RWPE1 (cell line): ENCODE data around the gene C10orf105.

Experiments used
- CTCF ChIA-PET: fragments of 350-600 bp; sonication (Branson Sonifier 250); formaldehyde crosslinking; extraction: SDS; loops from one replicate; lab custom pipeline; 2021; lab: Yijun Ruan, JAX
- POLR2A ChIA-PET: fragments of 400-600 bp; formaldehyde crosslinking; extraction: SDS; loops from one replicate; lab custom pipeline; 2020; ENCODE audit warnings: antibody characterized with exemption; ENCODE audit not compliant: low non-redundant PET; lab: Yijun Ruan, JAX
- DNase-seq: peaks from one replicate; pipeline ENCODE4 v3.0.0; 2012; ENCODE audit warnings: low spot score
- H3K27ac ChIP-seq: fragments of 450-650 bp; 2 replicates; pipeline ENCODE4 v1.5.1; 2017
- CTCF ChIP-seq: fragments of 450-650 bp; conservative IDR thresholded peaks from 2 replicates; pipeline ENCODE4 v1.5.1; 2017; ENCODE audit warnings: low read depth, mild to moderate bottlenecking

The C10orf105 gene

GRCh38 chr10:71671994-71672946 lies 47.3 kb downstream of the C10orf105 start:
- ChIA-PET POLR2A (no interaction called here), CTCF (interaction anchor here (0.6 kb wide), 1 partner anchor 52 kb away, joined by 3 read pairs; no protein-coding TSS in a partner anchor)
- DNase-seq, result no peak
- H3K27ac ChIP-seq, result no peak overlapping the region
- TF ChIP-seq CTCF, result no peak

- H3K27ac ChIP-seq, result no peak overlapping the region
- TF ChIP-seq CTCF, result no peak
- DNase-seq, result no peak
- CTCF ChIA-PET, result no interaction called here
- POLR2A ChIA-PET, result no interaction called here
These were observed 52.2 kb downstream of the C10orf105 start for GRCh38 chr10:71667387-71667752.

GRCh38 chr10:71666639-71667386 lies 52.8 kb downstream of the C10orf105 start:
- POLR2A ChIA-PET, result no interaction called here
- TF ChIP-seq CTCF, result no peak
- H3K27ac ChIP-seq, result no peak overlapping the region
- DNase-seq, result no peak
- CTCF ChIA-PET, result no interaction called here

GRCh38 chr10:71665456-71665855 lies 54.1 kb downstream of the C10orf105 start:
- no peak for TF ChIP-seq CTCF
- ChIA-PET POLR2A (no interaction called here), CTCF (no interaction called here)

GRCh38 chr10:71664585-71664984 lies 55.0 kb downstream of the C10orf105 start:
- CTCF ChIA-PET, result no interaction called here
- TF ChIP-seq CTCF, result no peak
- POLR2A ChIA-PET, result no interaction called here
- no peak overlapping the region for H3K27ac ChIP-seq
- no peak for DNase-seq

More at GRCh38 chr10:71665456-71665855, 54.1 kb downstream of the C10orf105 start:
- no peak overlapping the region for H3K27ac ChIP-seq
- no peak for DNase-seq

- CTCF ChIA-PET, result no interaction called here
- no peak overlapping the region for H3K27ac ChIP-seq
These were observed 56.3 kb downstream of the C10orf105 start for GRCh38 chr10:71663311-71663710.

More at GRCh38 chr10:71663311-71663710, 56.3 kb downstream of the C10orf105 start:
- DNase-seq, result no peak
- no peak for TF ChIP-seq CTCF
- POLR2A ChIA-PET, result no interaction called here
